KMS-11 (cell line): ENCODE data around the gene TANC1.

ENCODE experiments used
- H2AFZ ChIP-seq: fragments of 200-600 bp; sonication (generic); 2 replicates; pipeline ENCODE4 v1.6.1; 2016; ENCODE audit warnings: antibody characterized with exemption, mixed run types, low read depth
- H3K27ac ChIP-seq: fragments of 200-600 bp; sonication (generic); 2 replicates; pipeline ENCODE4 v1.6.1; 2016; ENCODE audit warnings: mild to moderate bottlenecking, mixed run types
- H3K27me3 ChIP-seq: fragments of 200-600 bp; sonication (generic); 2 replicates; pipeline ENCODE4 v1.6.1; 2017; ENCODE audit warnings: mild to moderate bottlenecking, low read depth, mixed run types, moderate library complexity; ENCODE audit not compliant: insufficient read depth
- H3K36me3 ChIP-seq: fragments of 200-600 bp; sonication (generic); 2 replicates; pipeline ENCODE4 v1.6.1; 2017; ENCODE audit warnings: mild to moderate bottlenecking, mixed run types; ENCODE audit not compliant: insufficient read depth
- H3K4me1 ChIP-seq: fragments of 200-600 bp; sonication (generic); 2 replicates; pipeline ENCODE4 v1.6.1; 2016; ENCODE audit warnings: mild to moderate bottlenecking, low read depth, mixed run types; ENCODE audit not compliant: poor library complexity, severe bottlenecking
- H3K4me2 ChIP-seq: fragments of 200-600 bp; sonication (generic); 2 replicates; pipeline ENCODE4 v1.7.0; 2016; ENCODE audit warnings: mild to moderate bottlenecking, mixed run types
- H3K4me3 ChIP-seq: fragments of 200-600 bp; sonication (generic); IDR thresholded peaks from 2 replicates; pipeline ENCODE4 v1.6.1; 2017; ENCODE audit warnings: low read depth, low read length, mixed read lengths; ENCODE audit not compliant: insufficient read depth
- H3K79me2 ChIP-seq: fragments of 200-600 bp; sonication (generic); 2 replicates; pipeline ENCODE4 v1.6.1; 2016; ENCODE audit warnings: low read depth, mixed run types; ENCODE audit not compliant: insufficient read depth
- H3K9ac ChIP-seq: fragments of 200-600 bp; sonication (generic); 2 replicates; pipeline ENCODE4 v1.6.1; 2016; ENCODE audit warnings: mild to moderate bottlenecking, mixed run types
- H4K20me1 ChIP-seq: fragments of 200-600 bp; sonication (generic); 2 replicates; pipeline ENCODE4 v1.6.1; 2016; ENCODE audit warnings: mild to moderate bottlenecking, mixed run types; ENCODE audit not compliant: insufficient read depth
- TF ChIP-seq, protein P1 (sequence below): fragments of 200-600 bp; sonication (generic); conservative IDR thresholded peaks from 2 replicates; pipeline ENCODE4 v1.6.1; 2017; ENCODE audit warnings: low read depth, mild to moderate bottlenecking, antibody characterized with exemption, low read length, moderate library complexity, mixed read lengths

TANC1 gene

GRCh38 chr2:159144776-159145614 is 176.6 kb downstream of the TANC1 start:
- Histone ChIP-seq H3K27ac (no peak overlapping the region), H4K20me1 (no peaks in the 10 kb centered on the region), H3K27me3 (no peaks in the 10 kb centered on the region), H3K36me3 (no peaks in the 10 kb centered on the region), H3K4me1 (peaks cover 13% of the 10 kb centered on the region), H3K4me2 (no peak overlapping the region), H2AFZ (no peak overlapping the region), H3K9ac (no peak overlapping the region), H3K4me3 (no peak overlapping the region), H3K79me2 (no peaks in the 10 kb centered on the region)
- TF ChIP-seq, protein P1, sequence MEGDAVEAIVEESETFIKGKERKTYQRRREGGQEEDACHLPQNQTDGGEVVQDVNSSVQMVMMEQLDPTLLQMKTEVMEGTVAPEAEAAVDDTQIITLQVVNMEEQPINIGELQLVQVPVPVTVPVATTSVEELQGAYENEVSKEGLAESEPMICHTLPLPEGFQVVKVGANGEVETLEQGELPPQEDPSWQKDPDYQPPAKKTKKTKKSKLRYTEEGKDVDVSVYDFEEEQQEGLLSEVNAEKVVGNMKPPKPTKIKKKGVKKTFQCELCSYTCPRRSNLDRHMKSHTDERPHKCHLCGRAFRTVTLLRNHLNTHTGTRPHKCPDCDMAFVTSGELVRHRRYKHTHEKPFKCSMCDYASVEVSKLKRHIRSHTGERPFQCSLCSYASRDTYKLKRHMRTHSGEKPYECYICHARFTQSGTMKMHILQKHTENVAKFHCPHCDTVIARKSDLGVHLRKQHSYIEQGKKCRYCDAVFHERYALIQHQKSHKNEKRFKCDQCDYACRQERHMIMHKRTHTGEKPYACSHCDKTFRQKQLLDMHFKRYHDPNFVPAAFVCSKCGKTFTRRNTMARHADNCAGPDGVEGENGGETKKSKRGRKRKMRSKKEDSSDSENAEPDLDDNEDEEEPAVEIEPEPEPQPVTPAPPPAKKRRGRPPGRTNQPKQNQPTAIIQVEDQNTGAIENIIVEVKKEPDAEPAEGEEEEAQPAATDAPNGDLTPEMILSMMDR = no peak

DNA sequence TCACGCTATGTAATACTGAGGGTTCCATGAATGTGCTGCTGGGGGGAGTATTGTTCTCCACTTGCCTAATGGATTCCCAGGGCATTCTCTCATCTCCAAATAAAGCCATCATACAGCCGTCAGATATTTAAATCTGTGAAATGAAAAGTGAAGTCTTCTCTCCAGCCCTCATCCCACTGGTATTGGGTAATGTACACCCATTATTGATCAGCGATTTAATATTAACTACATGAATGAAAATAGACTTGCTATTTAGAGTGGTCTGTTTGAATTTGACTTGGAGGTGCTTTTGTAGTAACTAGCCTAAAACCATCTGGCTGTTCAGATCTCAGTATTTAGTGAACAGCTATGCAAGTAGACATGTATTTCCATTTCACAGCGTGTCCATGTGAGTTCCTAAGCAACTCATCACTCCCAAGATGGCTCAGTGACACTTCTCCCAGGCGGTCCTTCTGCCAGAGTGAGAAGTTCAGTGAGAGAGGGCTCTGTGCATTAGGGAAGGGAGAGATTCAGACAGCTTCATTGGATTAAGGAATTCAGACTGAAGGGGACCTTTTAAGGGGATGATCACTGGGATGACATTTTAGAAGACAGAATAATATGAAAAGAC is 177.4 kb downstream of the TANC1 start:
- no peak overlapping the region for H3K4me2 ChIP-seq
- no peaks in the 10 kb centered on the region for H3K27me3 ChIP-seq
- no peaks in the 10 kb centered on the region for H3K79me2 ChIP-seq
- H2AFZ ChIP-seq = no peak overlapping the region
- H3K9ac ChIP-seq = no peak overlapping the region
- peaks cover 13% of the 10 kb centered on the region for H3K4me1 ChIP-seq
- H3K36me3 ChIP-seq = no peaks in the 10 kb centered on the region
- no peak overlapping the region for H3K27ac ChIP-seq
- no peaks in the 10 kb centered on the region for H4K20me1 ChIP-seq
- TF ChIP-seq, protein P1 = no peak
- H3K4me3 ChIP-seq = no peak overlapping the region

DNA sequence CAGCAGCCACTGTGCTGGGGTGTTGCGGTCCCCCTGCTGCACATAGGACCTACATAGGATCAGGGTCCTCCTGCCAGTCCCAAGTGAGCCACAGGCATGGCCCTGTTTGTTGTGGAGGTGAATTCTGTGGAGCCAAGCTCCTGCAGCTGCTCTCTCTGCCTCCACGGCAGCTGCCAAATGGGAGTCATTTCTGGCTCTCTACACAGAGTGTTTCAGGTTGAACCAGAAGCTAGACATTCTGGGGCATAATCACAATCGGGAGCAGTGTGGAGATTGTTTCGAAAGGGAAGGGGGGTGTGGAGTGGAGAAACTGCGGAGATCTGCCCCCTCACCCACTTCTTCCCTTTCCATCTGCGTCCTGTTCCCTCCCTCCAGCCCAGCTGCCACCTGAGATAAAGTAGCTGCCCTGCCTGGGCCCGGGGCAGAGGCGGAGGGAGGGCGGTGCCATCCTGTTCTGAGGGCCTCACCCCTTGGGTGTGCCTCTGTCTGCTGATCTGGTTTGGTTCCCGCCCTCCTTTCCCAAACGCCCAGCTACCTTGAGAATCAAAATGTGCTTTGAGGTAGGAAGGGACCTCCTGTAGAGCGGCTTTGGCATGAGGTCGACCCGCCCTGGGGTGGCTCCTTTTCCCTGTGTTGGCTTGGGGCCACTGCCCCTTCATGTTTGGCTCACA is 178.7 kb downstream of the TANC1 start:
- no peaks in the 10 kb centered on the region for H3K79me2 ChIP-seq
- no peaks in the 10 kb centered on the region for H4K20me1 ChIP-seq
- no peak overlapping the region for H3K4me2 ChIP-seq
- no peak overlapping the region for H2AFZ ChIP-seq
- no peaks in the 10 kb centered on the region; the same call in 1 of the 2 replicates for H3K36me3 ChIP-seq
- no peaks in the 10 kb centered on the region for H3K27me3 ChIP-seq
- H3K4me1 ChIP-seq = peaks cover 13% of the 10 kb centered on the region
- TF ChIP-seq, protein P1 = no peak
- H3K27ac ChIP-seq = no peak overlapping the region
- no peak overlapping the region for H3K9ac ChIP-seq
- no peak overlapping the region for H3K4me3 ChIP-seq

- no peak overlapping the region for H3K27ac ChIP-seq
- peaks cover 13% of the 10 kb centered on the region for H3K4me1 ChIP-seq
- H3K9ac ChIP-seq = no peak overlapping the region
- H3K36me3 ChIP-seq = no peaks in the 10 kb centered on the region; the same call in 1 of the 2 replicates
- H3K4me3 ChIP-seq = no peak overlapping the region
- no peak overlapping the region for H2AFZ ChIP-seq
- no peaks in the 10 kb centered on the region for H4K20me1 ChIP-seq
- no peaks in the 10 kb centered on the region for H3K79me2 ChIP-seq
- no peaks in the 10 kb centered on the region for H3K27me3 ChIP-seq
- H3K4me2 ChIP-seq = no peak overlapping the region
- TF ChIP-seq, protein P1 = no peak
These were observed 179.2 kb downstream of the TANC1 start for GRCh38 chr2:159147690-159148089.
